SW 1271 (cell line): ENCODE data around the gene TMC2.
"Not testable (repeated sequence)": the region's sequence is repeated elsewhere in the genome, so short reads cannot be mapped to it uniquely, and the experiment has no call there.

Source experiments
- DNase-seq, 2 experiments: peaks; one replicate each; lab custom pipeline; 2025; lab: John Stamatoyannopoulos, UW

TMC2 gene

GRCh38 chr20:2536560-2536986 lies at the start of gene TMC2:
Gene TMC2 (plus strand): TSS chr20:2536573. CDS start chr20:2536622, 49 bp downstream.
- no peak for DNase-seq

- DNase-seq = not testable (repeated sequence)
These were observed 33.5 kb upstream of the TMC2 start for GRCh38 chr20:2502808-2503384.

GRCh38 chr20:2504803-2505202 lies 31.6 kb upstream of the TMC2 start:
- DNase-seq = not testable (repeated sequence)

- DNase-seq = not testable (repeated sequence)
These were observed 29.9 kb upstream of the TMC2 start for GRCh38 chr20:2506426-2506825.

- no peak for DNase-seq
These were observed 28.9 kb upstream of the TMC2 start for GRCh38 chr20:2507464-2507863.

- DNase-seq = no peak
These were observed 28.3 kb upstream of the TMC2 start for GRCh38 chr20:2507875-2508630.

- DNase-seq = peak; percentile 59 to 87
These were observed 27.5 kb upstream of the TMC2 start, which contains the start of gene ZNF343 for GRCh38 chr20:2508631-2509467. Gene ZNF343 (minus strand): TSS chr20:2508915. CDS start chr20:2493895, 15,020 bp downstream.

- DNase-seq = no peak
These were observed 26.9 kb upstream of the TMC2 start for GRCh38 chr20:2509468-2509781.

- DNase-seq = no peak
These were observed 26.6 kb upstream of the TMC2 start for GRCh38 chr20:2509794-2510193.

GRCh38 chr20:2515203-2515602 lies 21.2 kb upstream of the TMC2 start:
- DNase-seq = no peak

GRCh38 chr20:2516399-2516798 lies 20.0 kb upstream of the TMC2 start:
- no peak for DNase-seq

- no peak for DNase-seq
These were observed 18.3 kb upstream of the TMC2 start for GRCh38 chr20:2518096-2518495.

- DNase-seq = no peak
These were observed 17.8 kb upstream of the TMC2 start for GRCh38 chr20:2518558-2518957.

- no peak for DNase-seq
These were observed 17.1 kb upstream of the TMC2 start for GRCh38 chr20:2519115-2519809.

GRCh38 chr20:2520617-2521016 lies 15.8 kb upstream of the TMC2 start:
- no peak for DNase-seq

- DNase-seq = peak in 1 of 2 experiments; percentile 14
These were observed 14.7 kb upstream of the TMC2 start for GRCh38 chr20:2521369-2522305.

GRCh38 chr20:2522826-2523429 lies 13.4 kb upstream of the TMC2 start:
- not testable (repeated sequence) for DNase-seq

- DNase-seq = peak; percentile 54 to 73
These were observed 12.3 kb upstream of the TMC2 start for GRCh38 chr20:2523919-2524708.

- peak in 1 of 2 experiments; percentile 73 for DNase-seq
These were observed 11.5 kb upstream of the TMC2 start for GRCh38 chr20:2524709-2525506.
